Breast epithelium (tissue), 3 donors: ENCODE results near the gene TSSK2.

Experiments
- CTCF ChIP-seq, 3 donors: fragments of 450-650 bp; IDR thresholded peaks; one replicate each; pipeline ENCODE4 v1.5.1; 2016 to 2017; ENCODE audit warnings: antibody characterized with exemption in 3 of 3, mild to moderate bottlenecking in 3 of 3, moderate library complexity in 3 of 3
- POLR2AphosphoS5 ChIP-seq, 3 donors: sonication (generic); formaldehyde crosslinking; IDR thresholded peaks; one replicate each; pipeline ENCODE4 v1.6.1; 2017; ENCODE audit warnings: antibody characterized with exemption in 3 of 3

GRCh38 chr22:19130959-19131684 lies at the start of gene TSSK2:
- TF ChIP-seq CTCF (IDR thresholded peaks at IDR 0.05) (no peak), POLR2AphosphoS5 (IDR thresholded peaks at IDR 0.05) (no peak)
